CD4-positive, alpha-beta T cell treated with Interleukin-4 for 1 hour (primary cell): Measurements from ENCODE around the gene ARIH1.
A peak's percentile ranks its signal among the peaks of the same experiment; 100 is the strongest.

ENCODE experiments used
- DNase-seq, 2 donors: peaks; one replicate each; pipeline ENCODE4 v3.0.0-alpha.2; 2020 to 2022

ARIH1 gene

DNA sequence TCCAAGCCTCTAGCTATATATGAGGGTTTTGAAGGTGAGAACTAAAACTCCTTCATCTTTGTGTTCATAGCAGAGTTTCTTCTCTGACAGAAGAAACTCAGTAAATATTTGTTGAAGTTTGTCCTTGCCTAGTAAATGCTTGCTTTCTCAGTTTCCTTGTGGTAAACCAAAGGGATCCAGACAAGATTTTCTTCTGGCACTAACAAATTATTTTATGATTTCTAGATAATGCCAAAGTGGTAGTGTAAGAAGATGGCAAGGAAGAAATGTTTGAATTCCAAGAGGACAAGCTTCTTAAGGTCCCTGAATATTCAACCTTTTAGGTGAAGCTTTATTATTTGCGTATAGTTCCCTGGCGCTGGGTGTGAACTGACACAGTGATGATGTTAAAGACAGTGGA lies 14.4 kb downstream of the ARIH1 start:
- no peak for DNase-seq

DNA sequence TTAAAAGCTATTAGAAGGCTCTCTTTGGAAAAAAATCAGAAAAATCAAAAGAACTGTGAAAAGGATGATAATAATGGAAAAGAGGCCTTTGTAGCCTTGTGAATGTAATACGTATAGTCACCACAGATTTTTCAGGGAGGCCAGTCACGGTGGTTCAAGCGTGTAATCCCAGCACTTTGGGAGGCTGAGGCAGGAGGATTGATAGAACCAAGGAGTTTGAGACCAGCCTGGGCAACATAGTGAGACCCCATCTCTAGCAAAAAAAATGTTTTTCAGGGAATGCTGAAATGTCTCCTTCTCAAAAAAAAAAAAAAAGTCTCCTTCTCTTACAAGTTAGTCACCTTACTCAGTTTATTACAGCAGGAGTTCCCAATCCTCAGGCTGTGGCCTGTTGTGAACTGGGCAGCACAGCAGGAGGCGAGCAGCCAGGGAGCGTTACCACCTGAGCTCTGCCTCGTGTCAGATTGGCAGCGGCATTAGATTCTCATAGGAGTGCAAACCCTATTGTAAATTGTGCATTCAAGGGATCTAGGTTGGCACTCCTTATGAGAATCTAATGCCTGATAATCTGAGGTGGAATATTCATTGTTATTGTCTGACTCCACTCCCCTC lies 15.9 kb downstream of the ARIH1 start:
- no peak for DNase-seq

DNA sequence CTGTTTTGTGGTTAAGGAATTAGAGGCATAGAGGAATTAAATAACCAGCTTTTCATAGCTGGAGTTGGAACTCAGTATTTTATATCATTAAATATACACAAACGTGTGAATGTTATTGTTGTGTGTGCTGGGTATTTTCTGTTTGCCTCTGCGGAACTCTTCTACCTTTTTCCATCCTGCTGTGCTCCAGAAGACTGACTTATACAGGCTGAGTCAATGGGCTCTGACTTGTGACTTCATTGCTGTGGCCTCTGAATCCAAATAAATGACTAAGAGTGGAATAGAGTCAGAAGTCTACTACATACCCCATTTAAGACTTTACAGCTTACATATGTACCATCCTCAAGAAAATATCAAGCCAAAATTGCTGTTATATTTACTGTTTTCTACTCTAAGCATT lies 17.6 kb downstream of the ARIH1 start:
- DNase-seq, result no peak

DNA sequence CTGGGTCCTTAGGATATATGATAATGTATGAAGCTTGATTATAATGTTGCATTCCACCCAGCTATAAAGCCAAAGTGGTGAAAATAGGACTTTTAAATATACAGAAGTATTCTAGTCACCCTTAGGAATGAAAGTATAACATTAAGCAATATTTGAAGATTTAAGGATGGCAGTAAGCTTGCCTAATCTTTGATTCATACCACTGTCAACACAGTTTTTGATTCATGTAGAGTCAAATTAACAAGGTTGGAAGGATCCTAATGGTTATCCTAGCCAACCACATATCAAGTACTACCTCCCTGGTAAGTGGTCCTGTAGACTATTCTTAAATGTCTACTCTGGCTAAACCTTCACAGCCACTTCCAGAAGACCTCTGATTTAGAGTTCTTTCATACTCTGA lies 18.6 kb downstream of the ARIH1 start:
- DNase-seq, result no peak

DNA sequence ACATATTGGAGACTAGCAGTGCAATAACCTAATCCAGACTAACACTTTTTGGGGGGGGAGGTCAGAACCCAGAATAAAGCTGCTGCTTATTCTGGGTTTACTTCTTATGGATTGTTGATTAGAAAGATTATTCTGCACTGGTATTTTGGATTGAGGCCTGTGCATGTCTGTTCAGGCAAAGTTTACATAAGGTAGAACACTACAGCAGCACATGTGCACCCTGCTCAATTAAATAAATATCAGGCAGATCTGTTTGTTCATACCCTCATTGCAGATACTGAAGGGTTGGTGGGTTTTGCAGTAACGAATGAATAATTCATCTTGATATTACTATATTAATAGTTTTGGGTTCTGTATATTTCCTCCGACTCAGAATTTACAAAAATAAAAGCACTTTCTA lies 19.1 kb downstream of the ARIH1 start:
- no peak for DNase-seq

DNA sequence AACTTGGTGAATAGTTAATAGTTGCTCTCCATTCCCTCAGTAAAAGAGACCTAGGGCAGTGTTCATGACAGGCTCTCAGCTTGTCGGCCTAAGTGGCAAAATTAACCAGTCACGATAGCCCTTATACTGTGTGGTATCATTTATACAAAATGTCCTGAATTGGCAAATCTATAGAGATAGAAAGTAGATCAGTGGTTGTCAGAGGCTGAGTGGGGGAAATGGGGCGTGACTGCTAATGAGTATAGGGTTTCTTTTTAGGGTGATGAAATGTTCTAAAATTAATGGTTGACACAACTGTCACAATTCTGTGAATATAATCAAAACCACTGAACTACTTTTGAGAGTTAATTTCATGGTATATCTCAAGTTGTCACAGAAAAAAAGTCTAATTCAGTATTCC lies 20.9 kb downstream of the ARIH1 start:
- no peak for DNase-seq

DNA sequence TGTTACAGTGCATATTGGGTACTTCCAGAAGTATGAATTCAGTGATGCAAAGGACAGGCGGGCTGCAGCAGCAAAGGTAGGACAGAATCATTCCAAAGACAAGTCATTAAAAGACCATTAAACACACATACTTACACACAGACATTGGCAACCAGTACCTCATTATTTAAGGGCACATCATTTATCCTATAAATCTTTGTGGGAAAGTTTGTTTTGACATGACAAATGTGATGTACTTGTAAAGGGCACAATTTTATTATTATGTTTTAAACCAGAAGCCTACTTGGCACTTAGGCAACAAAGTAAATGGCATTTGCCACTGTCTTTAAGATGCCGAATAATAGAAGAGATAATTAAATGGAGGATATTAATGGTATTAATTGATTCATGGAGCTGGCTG lies 22.7 kb downstream of the ARIH1 start:
- DNase-seq, result no peak

DNA sequence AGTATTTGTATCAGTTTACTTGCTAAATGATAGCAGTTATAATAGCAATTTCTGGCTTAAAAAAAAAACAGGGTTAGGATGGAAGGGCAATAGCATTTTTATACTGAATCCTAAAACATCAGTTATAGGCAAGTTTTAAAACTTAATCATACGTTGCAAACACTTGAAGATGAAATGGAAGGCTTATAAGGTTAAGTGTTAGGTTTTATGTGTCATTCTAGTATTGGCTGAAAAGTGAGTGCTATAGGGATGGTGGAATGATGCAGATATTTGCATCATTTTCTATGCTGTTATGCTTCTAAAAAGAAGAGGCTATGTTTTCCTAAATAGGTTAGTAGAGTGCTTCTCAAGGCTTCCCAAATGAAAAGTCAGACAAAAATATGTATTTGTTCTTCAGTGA lies 23.3 kb downstream of the ARIH1 start:
- no peak for DNase-seq

DNA sequence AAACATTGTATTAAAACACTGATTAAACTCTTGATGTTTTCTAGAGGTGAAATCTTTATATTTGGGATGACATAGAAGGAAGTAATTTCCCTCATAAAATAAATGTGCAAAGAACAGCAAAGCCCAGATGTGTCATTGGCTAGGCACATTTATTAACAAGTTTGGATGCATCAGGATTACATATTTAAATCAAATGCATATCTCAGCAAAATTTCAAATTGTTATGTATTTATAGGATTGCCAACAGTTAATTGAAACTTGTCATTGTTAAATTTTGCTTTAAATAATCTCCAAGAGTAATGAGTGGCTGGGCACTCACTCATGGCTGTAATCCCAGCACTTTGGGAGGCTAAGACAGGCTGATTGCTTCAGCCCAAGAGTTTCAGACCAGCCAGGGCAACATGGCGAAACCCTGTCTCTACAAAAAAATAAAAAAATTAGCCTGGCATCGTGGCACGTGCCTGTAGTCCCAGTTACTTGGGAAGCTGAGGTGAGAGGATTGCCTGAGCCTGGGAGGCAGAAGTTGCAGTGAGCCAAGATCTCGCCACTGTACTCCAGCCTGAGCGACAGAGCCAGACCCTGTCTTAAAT lies 28.2 kb downstream of the ARIH1 start:
- DNase-seq, result no peak

DNA sequence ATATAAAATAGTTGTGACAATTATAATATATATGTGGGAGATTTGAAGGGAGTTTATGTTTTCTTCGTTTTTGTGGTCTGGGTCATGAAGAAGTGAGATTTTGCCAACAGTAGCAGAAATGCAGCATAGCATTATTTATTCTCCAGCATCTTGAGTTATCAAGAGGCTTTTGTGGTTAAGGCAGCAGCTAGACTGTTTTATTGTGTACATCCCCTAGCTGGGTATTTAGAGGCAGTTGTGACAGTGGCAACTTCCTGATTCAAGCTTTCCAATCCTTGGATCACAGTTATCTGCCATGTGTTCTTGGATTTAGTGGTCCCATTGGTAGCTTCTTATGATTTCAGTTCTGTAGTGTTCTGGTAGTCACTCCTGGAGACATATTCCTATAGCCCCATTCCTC lies 29.0 kb downstream of the ARIH1 start:
- DNase-seq, result peak in 1 of 2 donors; percentile 25

DNA sequence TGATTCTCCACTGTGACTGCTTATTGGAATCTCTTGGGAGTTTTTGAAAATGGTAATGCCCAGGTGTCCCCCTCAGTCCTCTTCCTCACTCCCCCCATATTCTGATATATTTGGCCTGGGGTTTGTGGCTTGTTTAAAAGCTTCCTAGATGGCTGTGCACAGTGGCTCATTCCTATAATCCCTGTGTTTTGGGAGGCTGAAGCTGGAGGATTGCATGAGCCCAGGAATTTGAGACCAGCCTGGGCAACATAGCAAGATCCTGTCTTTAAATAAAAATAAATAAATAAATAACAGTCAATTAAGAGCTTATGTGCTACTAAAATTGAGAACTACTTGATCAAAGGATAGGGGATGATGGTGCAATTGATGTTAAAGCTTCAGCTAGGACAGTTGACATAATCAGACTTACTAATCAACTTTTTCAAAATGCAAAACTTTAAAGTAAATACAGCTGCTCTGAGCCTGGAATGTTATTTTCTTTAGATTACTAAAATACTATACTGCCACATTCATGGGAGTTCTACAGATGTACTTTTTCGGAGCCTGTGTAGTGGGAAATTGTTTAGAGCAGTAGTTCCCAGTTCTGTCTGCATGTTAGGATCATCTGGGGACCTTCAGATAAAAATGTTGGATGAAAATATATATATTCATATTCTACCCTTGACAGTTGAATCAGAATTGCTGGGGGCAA lies 33.4 kb downstream of the ARIH1 start:
- DNase-seq, result no peak

DNA sequence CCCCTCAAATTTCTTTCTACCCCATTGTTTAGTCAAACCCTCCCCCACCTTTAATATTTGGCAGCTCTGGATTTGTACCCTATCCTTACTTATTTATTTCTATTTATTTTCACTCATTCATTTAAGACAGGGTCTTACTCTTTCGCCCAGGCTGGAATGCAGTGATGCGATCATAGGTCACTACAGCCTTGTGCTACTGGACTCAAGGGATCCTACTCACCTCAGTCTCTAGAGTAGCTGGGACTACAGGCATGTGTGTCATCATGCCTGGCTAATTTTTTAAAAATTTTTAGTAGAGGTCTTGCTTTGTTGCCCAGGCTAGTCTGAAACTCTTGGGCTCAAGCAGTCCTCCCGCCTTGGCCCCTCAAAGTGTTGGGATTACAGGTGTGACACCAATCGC lies 35.4 kb downstream of the ARIH1 start:
- DNase-seq, result no peak

DNA sequence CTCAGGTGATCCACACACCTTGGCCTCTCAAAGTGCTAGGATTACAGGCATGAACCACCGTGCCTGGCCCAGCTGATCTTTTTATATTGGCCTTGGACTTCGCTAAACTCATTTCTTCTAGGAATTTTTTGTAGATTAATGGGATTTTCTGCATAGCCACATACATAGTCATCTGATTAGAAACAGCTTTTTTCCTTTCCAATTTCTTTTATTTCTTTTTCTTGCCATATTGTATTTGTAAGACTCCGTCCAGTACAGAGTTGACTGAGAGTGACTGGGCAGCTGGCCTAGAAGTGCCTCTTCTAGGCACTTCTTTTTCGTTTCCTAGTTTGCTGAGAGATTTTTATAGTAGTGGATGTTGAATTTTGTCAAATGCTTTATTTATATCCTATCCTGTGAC lies 37.4 kb downstream of the ARIH1 start:
- no peak for DNase-seq

DNA sequence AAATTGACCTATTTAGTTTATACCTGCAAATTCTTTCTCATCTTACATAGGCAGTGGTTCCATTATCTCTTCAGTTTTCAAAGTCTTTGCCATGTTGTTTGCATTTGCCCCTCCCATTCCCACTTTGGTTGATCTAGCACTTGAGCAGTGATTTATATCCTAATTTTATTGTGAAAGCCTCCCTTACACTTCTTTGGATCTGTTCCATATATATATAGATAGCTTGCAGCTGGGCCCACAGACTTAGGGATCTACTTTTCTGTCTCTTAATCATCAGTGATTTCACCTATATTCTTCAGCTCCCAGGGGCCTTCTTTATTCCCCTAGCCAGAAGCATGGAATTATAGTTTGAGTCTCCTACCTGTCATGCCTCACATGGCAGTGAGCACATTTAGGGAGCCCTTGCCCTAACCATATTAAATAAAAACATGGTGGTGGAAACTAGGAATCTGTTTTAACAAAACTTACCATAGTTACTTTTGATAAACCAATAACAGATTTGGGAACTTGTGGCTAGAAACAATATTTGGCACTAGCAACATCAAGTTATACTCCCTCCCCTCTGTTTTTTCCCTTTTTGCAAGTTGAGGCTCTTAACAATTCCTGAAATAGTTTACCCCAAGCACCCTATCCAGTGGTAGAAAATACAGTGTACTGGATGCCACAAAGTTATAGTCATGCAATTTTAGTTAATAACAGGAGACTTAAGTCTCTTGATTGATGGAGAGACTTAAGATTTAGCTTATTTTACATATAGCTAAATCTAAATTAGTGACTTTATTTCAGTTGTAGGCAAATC lies 41.7 kb downstream of the ARIH1 start:
- DNase-seq, result no peak

DNA sequence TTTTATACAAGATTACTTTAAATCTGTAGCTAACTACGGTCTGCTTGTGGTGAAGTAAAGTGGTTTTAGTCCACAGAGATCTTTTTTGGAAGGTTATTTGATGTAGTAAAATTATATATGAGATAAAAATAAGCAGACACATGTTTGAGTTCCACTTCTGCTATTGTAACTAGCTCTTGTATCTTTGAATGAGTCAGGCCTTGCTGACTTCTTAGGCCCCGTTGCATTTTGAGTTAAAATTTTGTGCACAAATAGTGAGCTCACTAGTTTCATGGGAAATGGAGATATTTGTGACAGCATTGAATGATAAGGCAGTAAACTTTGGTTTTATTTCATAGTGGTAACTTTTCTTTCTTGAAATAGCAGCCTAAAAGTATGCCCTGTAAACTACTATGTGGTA lies 42.6 kb downstream of the ARIH1 start:
- no peak for DNase-seq

DNA sequence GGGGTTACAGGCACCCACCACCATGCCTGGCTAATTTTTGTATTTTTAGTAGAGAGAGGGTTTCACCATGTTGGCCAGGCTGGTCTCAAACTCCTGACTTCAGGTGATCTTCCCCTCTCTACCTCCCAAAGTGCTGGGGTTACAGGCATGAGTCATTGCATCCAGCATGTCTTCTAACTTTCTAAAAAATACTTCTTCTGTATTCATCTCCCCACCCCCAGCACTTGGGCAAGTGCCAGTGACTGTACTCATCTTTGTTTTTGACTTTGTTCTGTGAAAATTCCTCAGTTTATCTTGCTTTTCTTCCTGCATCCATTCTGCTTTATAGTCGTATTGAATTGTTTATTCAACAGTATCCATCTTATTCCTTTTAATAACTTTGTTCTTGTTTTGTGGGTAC lies 47.6 kb downstream of the ARIH1 start:
- no peak for DNase-seq

DNA sequence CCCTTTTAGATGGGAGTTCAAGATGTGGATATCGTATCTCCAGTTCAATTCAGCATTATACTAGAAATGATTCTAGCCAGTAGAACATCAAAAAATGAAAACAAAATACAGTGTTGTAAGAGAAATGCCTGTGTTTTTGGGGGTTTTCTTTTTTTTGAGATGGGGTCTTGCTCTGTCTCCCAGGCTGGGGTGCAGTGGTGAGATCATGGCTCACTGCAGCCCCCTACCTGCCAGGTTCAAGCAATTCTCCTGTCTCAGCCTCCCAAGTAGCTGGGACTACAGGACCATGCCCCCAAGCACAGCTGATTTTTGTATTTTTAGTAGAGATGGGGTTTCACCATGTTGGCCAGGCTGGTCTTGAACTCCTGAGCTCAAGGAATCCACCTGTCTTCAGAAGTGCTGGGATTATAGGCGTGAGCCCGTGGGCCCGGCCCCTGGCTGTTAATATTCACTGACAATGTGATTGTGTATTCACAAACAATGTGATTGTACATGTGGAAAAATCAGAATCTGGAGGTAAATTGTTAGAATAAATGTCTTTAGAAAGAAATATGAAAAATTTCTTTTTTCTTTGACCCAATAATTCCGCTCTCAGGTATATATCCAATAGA lies 59.0 kb downstream of the ARIH1 start:
- DNase-seq, result peak; percentile 27 to 39

DNA sequence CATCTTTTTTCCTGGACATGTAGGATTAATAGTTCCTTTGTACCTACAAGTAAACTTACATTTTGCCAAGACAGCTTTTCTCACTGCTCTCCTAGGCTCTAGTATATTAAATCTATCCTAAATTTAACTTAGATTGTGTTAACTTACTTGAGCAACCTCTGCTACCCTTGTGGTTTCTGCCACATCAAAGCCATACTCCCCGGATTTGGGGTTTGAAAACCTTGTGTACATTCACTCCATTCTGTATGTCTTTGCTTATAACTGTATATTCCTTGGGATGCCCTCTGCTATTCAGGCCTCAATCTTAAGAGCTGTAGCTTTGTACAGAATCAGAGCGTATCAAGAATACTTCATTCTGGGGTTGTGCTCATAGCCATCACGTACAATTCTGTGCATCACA lies 60.4 kb downstream of the ARIH1 start:
- DNase-seq, result peak; percentile 27 to 56

DNA sequence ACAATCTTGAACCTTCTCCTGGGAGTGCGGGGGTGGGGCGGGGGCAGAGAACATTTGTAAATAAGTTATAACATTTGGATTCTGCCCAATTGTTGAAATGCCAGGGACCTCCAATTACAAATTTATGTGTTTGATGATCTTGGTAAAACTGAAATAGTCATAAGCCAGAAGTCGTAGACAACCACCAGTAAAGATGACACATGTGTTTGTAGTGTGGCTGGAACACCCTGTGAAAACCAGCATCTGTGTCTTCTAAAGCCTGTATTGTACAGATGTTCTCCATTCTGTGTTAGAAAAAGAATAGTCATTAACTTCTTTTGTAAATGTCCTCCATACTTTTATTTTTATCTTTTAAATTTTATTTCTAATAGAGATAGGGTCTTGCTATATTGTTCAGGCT lies 61.8 kb downstream of the ARIH1 start:
- DNase-seq, result no peak

DNA sequence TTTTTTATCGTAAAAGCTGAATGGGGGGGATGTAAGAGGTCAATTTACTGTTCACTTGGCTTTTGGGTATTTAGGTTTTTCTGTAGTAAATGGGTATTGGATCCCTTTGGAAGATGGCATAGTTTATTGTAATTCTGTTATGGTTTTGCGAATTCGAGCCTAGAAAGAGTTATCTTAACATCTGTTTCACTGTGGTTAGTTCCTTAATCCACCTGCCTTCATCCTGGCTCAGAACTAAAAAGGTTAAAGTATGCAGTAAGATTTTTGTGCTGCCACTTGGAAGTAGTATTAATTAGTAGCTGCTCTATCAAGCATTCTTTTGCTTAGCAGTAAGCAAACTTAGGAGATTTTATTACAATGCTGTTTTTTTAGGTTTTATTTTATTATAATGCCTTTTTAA lies 62.4 kb downstream of the ARIH1 start:
- no peak for DNase-seq

DNA sequence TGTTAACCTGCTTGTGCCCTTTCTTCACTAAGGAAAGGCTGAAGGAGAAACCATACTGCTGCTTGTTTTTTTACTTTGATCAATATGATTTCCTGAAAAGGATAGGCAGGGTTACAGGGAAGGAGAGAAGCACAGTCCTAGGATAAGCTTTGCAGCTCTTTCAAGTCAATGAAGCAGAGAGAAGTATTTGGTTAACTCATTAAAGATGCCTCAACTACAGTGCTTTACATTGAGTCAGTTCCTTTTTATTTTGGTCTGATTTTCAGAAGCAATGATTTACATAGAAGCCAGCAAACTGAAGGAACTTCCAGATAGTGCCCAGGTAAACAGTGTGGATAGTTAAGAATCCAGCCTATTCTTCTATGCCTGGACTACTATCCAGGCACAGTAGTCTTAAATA lies 64.8 kb downstream of the ARIH1 start:
- no peak for DNase-seq

DNA sequence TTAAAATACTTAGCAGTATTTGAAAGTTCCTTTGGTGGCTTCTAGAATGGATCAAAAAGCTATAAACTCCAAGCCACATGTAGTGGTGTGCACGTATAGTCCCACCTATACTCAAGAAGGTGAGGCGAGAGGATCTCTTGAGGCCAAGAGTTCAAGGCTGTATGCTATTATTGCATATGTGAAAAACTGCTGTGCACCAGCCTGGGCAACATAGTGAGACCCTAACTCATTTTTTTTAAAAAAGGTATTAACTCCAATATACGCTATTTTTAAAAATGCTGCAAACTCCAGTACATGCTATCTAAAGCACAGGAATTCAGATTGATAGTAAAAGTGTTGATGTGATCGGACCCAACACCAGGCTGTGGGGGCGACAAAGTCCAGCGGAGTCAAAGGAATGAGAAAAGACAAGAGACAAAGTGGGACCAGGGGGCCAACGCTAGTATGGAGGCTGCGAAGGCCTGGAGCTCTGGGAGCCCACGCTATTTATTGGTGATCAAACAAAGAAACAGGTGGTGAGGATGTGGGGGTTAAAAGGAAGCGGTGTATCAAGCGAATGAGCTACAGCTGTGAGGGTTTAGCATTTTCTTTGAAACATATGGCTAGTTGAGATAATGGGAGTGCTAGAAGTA lies 66.6 kb downstream of the ARIH1 start:
- DNase-seq, result no peak

DNA sequence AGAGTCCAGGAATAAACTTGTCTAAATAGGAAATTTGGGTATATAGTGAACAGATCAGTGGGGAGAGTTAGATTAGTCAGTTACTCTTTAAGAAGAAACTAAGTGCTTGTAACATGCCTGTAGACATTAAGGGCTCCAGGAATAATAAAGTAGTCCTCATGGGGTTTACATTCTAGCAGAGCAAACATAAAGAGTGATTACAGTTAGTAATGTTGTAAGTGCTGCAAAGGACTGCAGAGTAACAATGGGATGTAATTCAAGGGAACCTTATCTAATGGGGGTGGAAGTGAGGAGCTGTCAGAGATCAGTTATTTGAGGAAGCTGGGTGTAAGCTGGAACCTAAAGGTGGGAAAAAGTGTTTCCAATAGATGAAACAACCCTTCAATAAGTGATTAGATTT lies 67.5 kb downstream of the ARIH1 start:
- DNase-seq, result no peak
